Measurements from ENCODE around the gene PNKD.
A peak's percentile ranks its signal among the peaks of the same experiment; 100 is the strongest.

PNKD gene

DNA sequence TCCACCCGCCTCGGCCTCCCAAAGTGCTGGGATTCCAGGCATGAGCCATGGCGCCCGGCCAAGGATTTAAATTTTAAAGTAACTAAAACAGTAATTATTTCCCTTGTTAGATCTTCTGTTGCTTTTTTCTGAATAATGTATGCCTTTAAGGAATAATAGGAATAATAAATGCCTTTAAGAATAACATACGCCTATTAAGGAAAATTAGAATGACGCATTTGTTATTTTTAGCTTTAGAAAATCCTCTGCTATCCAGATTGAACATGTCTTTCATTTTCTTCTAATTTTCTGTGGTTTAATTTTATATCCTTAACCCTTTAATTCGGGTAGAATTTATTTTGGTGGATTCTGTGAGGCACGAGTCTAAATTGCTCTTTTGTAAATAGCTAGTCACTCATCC is 45.1 kb downstream of the PNKD start:
- DNase-seq (ENCODE audit: low spot score), result no peak

DNA sequence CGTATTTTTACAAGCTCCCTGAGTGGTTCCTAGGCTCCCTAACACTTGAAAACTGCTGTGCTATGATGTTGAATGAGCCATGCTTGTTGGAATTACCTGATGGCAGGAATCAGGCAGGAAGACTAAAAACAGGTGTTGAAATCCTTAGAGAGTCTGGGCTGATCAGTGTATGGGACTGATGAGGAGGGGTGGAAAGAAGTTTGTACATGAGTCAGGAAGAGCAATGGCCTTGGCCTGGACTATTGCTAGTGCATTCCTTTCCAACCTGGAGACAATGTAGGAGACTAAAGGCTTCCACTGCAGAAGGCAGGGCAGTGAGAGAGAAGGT is 46.9 kb downstream of the PNKD start:
- DNase-seq (ENCODE audit: low spot score), result no peak

DNA sequence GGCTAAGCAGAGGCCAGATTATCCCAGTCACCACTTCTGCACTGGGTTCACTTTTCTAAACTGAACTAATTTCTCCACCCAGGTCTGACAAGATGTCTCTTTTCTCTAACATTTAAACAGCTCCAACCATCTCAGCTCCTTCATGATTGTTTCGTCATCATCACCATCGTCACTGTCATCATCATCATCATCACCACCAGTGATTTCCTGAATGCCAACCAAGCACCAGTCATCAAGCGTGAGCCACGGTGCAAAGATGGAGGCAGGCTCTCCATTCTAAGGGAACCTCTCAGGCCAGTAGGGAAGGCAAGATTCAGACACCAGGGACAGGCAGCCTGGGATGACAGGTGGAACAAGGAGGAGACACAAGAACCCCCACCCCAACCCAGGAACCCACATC is 47.5 kb downstream of the PNKD start:
- DNase-seq (ENCODE audit: low spot score), result no peak

DNA sequence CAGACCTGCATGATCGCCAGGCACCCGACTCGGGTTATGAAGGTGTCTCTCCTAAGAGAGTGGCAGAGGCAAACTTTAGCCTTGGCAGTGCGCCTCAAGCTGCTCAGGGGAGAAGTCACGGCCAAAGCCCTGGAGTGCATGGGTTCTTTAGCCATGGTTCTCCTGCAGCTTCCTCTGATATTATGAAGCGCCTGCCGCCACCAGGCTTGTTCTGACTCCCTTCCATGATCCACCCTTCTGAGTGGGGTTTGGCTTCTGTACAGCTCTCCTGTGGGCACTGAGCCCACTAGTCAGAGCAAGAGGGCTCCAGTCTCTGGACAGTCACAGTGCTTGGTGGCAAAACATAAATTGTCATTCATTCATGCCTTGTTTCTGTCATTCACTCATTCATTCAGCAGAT is 47.9 kb downstream of the PNKD start:
- DNase-seq (ENCODE audit: low spot score), result no peak

DNA sequence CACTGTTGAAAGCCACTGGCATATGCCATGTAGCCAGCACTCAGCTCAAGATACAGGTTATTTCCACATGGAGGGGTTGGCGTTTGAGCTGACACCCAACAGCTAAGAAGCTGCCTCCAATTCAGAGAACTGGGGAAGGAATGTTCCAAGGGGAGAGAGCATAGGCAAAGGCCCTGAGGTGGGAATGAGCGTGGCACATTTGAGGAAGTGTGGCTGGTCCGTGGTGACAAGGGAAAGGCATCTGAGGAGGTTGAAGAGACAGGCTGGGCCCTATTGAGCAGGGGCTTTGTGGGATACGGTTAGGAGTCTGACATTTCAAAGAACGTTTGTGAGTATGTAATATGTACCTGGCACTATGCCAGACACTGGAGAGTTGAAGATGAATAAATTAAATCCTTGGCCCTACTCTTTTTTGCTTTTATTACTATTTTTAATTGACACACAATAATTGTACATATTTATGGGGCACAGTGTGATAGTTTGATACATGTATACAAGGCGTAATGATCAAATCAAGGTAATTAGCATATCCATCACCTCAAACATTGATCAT is 49.6 kb downstream of the PNKD start:
- no peak for DNase-seq (ENCODE audit: low spot score)

DNA sequence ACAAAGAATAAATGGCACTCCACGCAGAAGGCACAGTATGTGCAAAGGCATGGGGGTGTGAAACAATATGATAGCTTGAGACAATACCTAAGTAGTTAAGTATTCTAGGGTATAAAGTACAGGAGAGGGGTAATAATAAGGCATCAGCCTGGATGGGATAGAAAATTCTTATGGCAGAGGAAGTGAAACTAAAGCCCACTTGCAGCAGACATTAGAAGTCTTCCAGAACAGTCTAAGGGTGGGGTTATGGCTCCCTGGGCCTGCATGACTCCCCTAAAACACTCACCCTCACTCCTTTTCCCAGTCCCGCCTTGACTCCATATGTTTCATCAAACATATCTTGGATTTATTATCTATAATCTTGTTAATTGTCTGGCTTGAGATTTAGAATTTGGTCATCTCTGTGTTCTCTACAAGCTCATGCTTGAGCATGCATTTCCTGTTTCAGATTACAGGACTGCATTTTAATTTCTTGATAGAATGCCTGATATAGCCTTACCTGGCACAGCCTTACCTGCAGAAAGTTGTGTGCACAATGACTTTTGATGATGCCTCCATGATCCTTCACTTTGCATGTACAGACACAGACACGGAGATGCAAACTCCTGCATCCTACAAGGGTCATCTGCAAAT is 50.5 kb downstream of the PNKD start:
- no peak for DNase-seq (ENCODE audit: low spot score)

DNA sequence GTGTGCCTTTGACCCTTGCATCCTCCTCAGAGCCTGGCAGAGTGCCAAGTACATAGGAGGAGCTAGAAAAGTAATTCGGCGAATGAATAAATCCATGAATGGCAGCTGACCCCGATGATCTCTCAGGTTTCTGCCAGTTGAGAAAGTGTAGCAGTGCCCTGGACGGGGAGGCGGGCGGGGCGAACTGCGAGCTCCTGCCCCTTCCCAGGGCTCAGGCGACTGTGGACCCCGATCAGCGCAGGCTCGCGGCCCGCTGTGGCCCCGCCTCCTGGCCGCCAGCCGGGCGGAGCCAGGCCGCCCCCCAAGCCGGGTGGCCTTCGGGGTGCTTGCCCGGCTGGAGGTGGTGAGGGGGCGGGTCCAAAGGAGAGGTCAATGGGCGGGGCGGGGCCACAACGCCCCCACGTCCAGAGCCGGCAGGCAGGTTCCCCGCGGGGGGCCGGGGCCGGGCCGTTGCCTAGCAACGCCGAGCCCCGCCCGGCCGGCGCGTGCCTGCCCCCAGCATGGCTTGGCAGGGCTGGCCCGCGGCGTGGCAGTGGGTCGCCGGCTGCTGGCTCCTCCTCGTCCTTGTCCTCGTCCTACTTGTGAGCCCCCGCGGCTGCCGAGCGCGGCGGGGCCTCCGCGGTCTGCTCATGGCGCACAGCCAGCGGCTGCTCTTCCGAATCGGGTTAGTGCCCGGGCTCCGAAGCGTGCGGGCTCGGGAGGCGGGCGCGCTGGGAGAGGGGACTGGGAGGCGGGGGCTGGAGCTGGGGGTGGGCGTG is 52.6 kb downstream of the PNKD start:
- DNase-seq (ENCODE audit: low spot score), result peak; percentile 86

DNA sequence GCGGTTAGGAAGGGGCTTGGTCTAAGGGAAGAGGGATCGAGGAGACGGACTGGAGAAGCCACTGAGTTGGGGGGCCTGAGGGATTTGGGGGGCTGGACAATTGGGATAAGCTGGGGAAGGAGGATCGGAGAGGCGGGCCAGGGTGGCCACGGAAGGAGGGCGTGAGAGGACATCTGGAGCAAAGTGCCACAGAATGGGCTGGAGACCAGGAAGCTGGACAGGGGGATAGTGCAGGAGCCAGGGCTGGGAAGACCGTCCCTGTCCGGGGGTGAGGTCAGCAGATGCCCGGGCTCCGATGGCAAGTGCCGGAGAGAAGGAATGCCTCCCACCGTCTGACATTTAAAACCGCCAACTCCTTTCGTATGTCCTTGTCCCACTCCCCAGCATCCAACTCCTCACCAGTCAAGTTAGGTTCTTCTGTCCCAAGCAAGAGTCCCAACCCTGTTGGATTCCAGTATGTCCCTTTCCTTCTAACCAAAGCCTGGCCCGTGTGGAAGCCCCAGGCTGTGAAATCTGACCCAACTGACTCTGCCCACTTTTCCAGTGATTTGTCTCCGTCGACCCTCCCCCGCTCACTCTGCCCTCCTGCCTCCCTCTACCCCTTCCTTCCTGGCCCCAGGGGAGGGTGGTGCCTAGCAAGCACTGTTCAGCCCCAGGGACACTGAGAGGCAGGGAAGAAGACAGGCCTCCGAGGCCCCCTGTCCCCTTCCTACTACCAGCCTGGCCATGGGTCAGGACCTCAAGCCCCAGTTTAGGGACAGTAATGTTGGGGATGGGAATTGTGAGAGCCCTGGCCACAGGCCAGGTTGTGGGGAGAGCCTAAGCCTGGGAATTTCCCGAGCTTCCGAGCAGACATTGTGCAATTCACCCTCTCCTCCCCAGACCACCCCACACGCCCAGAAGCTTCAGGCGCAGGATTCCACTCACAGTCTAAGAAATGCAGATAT is 53.5 kb downstream of the PNKD start:
- DNase-seq (ENCODE audit: low spot score), result peak; percentile 37

DNA sequence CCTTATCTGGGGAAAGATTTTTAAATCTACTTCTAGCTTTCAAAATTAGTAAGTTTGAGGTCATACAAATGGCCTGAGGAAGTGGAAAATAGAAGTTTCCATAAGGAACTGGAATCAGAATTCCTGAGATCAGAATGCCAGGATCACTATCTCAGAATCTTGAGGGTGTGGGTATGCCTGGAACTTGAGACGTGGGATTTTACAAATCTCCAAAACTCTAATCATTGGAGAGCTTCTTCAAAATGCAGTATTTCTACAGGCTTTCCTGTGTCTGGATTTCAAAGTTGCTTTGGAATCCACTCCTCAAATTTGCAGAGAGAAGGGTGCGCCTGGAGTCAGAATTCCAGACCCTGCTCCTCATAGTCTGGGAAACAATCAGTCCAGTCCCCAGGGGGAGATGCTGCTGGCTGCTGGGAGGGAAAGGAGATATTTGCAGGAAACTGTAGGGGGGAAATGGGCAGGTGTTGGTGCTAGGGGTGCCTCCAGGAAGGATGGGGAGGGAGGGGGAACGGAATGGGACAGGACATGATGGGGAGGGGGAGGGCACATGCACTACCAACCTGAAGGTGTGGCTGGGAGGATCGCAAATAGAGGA is 55.3 kb downstream of the PNKD start:
- DNase-seq (ENCODE audit: low spot score), result peak; percentile 2

DNA sequence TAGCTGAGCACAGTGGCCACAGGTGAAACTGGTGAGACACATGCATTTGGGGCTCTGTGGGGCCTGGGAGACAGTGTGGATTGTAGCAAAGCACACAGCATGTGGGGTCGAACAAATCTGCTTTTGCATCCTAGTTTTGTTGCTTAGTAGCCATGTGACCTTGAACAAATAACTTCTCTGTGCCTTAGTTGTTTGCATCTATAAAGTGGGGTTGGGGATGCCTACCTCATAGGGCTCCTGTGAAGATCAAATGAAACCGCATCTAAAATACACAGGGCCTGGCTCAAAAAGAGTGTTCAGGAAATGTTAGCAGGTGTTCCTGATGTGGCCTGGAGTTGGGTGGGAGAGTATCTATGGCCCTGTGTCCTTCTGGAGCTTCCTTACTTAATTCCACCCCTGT is 56.0 kb downstream of the PNKD start:
- no peak for DNase-seq (ENCODE audit: low spot score)

DNA sequence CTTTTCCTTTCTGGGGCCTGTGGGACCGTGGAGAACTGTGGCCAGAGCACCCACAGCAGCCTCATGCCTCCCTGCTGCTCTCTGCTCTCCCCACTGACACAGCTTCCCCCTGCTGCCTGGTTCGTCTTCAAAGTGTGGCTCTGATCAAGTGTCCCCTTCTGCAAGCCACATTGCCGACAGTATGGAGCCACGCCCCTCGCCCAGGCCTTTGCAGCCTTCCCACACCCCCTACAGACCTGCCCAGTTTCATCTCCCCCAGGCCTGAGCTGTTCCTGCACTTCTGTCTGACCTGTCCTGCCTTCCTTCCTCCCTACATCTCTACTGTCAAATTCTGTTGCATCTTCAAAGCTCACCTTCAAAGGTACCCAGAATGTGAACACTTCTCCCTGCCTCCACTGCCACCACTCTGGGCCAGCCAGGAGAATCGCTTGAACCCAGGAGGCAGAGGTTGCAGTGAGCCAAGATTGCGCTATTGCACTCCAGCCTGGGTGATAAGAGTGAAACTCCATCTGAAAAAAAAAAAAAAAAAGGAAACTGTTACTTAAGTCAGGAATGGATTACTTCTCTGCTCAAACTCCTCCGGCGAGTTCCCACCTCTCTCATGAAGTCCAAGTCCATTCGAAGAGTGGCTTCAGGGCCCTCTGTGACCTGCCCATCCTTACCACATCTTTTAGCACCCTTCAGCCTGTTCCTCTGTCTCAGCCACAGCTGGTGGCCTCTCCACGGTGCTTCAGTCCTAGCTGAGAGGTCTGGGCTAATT is 57.3 kb downstream of the PNKD start:
- peak; percentile 3 for DNase-seq (ENCODE audit: low spot score)

DNA sequence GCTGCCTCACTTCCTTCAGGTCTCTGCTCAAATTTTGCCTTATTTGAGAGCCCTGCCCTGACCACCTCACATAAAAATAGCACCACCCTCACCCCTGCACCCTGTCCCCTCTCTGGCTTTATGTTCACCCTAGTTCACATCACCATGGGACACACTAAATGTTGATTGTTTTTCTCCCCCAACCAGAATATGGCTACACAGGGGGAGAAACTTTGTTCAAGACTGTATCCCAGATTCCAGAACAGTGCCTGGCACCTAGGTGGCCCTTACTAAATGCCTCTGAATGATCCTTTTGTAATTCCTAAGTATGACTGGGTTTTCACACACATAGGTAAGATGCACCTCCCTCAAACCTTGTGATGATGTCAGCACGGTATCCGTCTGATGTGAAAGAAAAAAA is 58.0 kb downstream of the PNKD start:
- DNase-seq (ENCODE audit: low spot score), result peak; percentile 1

DNA sequence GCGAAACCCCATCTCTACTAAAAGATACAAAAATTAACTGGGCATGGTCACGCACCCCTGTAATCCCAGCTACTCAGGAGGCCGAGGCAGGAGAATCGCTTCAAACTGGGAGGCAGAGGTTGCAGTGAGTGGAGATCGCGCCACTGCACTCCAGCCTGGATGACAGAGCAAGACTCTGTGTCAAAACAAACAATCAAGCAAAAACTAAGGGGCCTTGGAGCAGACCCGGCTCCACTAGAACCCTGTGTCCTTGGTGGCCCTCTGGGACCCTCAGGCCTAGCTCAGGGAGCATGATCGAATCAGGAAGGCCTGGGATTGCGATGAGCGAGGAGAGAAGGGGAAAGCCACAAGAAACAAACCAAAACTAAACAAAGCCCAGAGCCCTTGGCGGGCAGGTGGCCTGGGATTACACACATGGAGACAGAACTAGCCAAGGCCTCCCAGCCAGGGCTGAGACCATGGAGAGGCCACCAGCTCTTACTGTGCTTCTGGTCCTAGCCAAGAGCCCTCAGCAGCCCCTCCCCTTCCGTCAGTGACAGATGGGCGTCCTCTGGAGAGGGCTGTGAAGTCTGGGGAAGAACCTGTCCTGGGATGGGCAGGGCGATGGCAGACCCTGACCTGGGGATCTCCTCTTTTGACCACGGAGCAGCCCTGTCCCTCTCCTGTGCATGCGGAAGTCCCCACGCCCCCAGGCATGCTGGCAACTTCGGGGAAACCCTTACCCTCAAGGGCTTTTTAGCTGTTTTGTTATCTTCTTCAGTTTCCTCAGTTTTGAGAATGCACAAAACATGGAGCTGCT is 58.9 kb downstream of the PNKD start:
- peak; percentile 6 for DNase-seq (ENCODE audit: low spot score)

DNA sequence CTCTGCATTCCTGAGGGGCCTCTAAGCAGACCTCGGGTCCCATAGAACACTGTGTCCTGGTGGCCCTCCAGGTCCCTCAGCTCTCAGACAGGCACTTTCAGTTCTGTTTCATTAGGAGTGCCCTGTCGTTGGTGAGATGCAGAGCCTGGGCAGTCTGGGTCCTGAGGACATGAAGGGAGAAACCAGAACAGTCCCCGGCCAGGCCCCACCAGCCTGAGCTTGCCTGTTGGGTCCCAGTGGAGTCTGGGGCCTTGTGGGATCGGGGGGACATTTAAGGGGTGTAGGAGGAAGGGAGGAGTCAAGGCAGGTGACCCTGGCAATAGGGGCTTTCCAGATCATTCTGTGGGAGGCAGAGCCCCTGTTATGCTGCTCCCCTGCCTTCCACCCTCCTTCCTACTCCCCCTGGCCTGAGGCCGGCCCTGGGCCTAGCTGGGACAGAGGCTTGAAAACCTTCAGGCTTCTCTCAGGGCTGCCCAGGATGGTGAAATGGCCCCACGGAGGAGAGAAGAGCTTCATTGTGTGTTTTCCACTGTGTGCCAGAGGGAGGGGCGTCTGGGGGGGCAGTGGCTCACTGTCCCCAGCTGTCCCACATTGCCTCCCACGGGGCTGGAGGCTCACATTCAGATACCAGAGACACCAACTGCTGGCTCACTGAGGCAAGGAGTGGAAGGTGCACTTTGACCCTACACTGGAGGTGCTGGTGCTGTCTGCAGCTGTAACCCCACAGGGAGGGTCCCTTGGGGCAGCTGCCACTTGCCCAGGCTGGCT is 59.7 kb downstream of the PNKD start:
- DNase-seq (ENCODE audit: low spot score), result peak; percentile 6

DNA sequence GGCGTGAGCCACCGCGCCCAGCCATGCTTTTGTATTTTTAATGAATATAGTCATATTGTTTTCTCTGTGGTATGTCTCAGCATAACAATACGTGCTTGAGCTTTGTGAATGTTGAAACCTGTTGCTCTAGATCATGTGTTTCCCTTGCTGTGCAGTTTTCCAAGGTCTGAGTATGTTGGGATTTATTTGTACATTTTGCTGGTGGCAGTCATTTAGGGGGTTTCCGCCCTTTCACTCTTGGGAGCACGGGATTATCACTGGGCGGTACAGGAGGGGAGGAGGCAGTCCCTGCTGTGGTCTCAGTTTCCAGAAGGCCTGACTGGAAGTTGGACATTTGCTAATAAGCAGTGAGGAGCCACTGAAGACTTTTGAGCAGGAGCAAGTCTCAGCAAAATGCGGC is 61.4 kb downstream of the PNKD start:
- DNase-seq (ENCODE audit: low spot score), result peak; percentile 3

DNA sequence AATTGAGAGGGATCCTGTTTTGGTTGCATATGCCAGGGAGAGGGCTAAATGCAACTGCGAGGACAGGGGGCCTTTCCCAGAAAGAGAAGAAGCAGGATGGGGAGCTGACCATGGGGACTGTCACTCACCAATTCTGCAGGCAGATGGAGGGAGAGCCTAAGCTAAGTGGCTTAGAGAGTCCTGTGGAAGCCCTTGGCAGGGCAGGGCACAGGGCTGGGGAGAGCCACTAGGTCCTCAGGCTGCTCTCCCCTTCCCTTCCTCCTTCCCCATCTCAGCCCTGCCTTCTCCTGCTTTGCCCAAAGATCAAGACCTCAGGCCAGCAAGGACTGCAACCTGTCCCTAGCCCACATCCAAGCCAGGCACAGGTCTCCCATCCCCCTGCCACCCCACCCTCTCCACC is 62.0 kb downstream of the PNKD start:
- DNase-seq (ENCODE audit: low spot score), result peak; percentile 6

DNA sequence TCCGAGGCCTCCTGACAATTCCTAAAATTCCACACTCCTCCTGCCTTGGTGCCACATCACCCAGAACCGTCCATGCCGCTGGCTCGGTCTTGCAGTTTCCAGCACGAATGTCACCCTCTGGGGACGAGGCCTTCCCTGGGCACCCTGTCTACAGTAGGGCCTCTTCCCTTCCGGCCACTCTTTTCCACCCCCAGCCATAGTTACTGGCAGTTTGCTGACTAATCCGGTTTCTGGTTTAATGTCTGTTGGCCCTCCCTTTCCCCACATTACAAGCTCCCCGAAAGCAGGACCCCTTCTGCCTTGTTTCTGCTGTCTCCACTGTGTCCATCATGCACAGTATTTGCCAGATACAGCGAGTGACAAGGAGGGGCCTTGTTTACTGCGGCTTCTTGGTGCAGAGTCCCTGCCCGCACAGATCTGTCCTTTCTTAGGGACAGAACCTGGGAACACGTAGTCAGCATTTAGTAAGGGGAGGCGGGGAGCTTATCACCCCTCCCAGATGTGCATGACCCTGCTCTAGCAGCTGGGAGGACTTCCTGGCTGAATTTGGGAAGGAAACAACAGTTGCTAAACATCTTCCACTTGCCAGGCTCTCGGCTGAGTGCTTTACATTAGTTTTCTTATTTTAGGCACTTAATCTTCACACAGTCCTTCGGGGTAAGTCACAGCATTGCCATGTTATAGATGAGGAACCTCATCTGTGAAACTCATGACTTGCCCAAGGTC is 62.8 kb downstream of the PNKD start:
- peak; percentile 8 for DNase-seq (ENCODE audit: low spot score)

DNA sequence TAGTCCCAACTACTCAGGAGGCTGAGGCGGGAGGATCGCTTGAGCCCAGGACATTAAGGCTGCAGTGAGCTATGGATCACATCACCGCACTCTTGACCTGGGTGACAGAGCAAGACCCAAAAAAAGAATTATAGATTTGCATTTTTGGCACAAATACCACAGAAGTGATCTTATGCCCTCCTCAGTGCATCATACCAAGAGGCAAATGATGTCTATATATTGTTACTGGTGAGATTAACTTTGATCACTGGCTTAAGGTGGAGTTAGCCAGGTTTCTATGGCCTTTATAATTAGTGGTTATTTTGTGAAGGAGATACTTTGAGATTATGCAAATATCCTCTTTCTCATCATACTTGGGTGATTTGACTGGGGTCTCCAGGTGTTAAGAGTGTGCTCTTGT is 64.2 kb downstream of the PNKD start:
- no peak for DNase-seq (ENCODE audit: low spot score)

DNA sequence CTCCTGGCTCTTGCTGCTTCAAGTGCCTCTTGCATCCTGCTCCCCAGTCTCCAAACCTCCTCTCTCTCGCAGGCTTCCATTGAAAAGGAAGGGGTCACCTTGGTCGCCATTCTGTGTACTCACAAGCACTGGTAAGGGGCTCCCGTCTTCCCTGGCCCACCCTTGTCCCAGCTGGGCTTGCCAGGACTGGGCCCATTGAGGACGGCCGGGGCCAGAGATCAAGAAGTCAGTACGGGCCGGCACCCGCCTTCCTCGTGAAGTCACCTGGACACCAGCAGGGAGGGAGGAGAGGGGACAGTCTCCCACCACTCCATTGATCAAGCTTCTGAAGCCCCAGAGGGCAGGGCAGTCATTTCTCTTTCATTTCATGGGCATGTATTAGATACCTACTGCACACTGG is 70.3 kb downstream of the PNKD start:
- DNase-seq (ENCODE audit: low spot score), result no peak
